Esophagus muscularis mucosa (tissue), 4 donors: ENCODE data around the gene ACSBG1. TPM values are rescaled to one million over a fixed set of nuclear protein-coding genes. Genes with fewer than 3 reads are reported as not detected.

Source experiments
- DNase-seq: peaks from one replicate; pipeline ENCODE4 v3.0.0-alpha.2; 2017; ENCODE audit errors: extremely low spot score
- H3K27ac ChIP-seq, 4 donors: fragments of 200-600 bp; sonication (generic); replicated peaks in 1 of 4; 1 replicate in 3 of 4; 2 replicates in 1 of 4; pipeline ENCODE4 v1.5.1; 2016 to 2019; ENCODE audit warnings: mild to moderate bottlenecking in 1 of 4
- H3K27me3 ChIP-seq, 4 donors: fragments of 200-600 bp; sonication (generic); one replicate each; pipeline versions ENCODE4 v1.5.1 to v1.6.0; 2016 to 2019
- H3K36me3 ChIP-seq, 4 donors: fragments of 200-600 bp; sonication (generic); one replicate each; pipeline ENCODE4 v1.5.1; 2016 to 2019
- H3K4me1 ChIP-seq, 4 donors: fragments of 200-600 bp; sonication (generic); one replicate each; pipeline ENCODE4 v1.5.1; 2016 to 2019
- H3K4me3 ChIP-seq, 4 donors: fragments of 200-600 bp; sonication (generic); 1 replicate in 2 of 4; 2 replicates in 2 of 4; pipeline ENCODE4 v1.5.1; 2016 to 2019; ENCODE audit warnings: mild to moderate bottlenecking in 4 of 4, moderate library complexity in 1 of 4
- H3K9me3 ChIP-seq, 4 donors: fragments of 200-600 bp; sonication (generic); 1 replicate in 3 of 4; 2 replicates in 1 of 4; pipeline ENCODE4 v1.5.1; 2016 to 2019
- CTCF ChIP-seq, 3 experiments: fragments of 200-600 bp in 2 of 3; fragments of 450-650 bp in 1 of 3; sonication (generic) in 2 of 3; IDR thresholded peaks; one replicate each; pipeline ENCODE4 v1.5.1; 2017 to 2019; ENCODE audit warnings: antibody characterized with exemption in 3 of 3, mild to moderate bottlenecking in 2 of 3, moderate library complexity in 1 of 3
- EP300 ChIP-seq: sonication (generic); formaldehyde crosslinking; IDR thresholded peaks from one replicate; pipeline ENCODE4 v1.6.1; 2017; ENCODE audit warnings: antibody characterized with exemption
- POLR2A ChIP-seq: fragments of 450-650 bp; IDR thresholded peaks from one replicate; pipeline ENCODE4 v1.6.1; 2017; ENCODE audit warnings: antibody characterized with exemption, moderate library complexity, mild to moderate bottlenecking, low read depth
- POLR2AphosphoS5 ChIP-seq, 2 donors: sonication (generic); formaldehyde crosslinking; IDR thresholded peaks; one replicate each; pipeline ENCODE4 v1.6.1; 2017; ENCODE audit warnings: antibody characterized with exemption in 2 of 2
- WGBS: methylation state at CpG from one replicate; pipeline ENCODE4 v1.1.5; 2018; 5-methylcytosine and 5-hydroxymethylcytosine counted together
- intact Hi-C: fragments of 100-400 bp; cut with DNase I; formaldehyde crosslinking; loops from one replicate; pipeline ENCODE4 v1.15.1; 2023
- total RNA-seq, 4 donors: library from RNA; depleted of rRNA; stranded (reverse); fragments of >200 nt; gene quantifications; one replicate each; pipeline versions ENCODE4 v1.1.0 to v1.2.1, GENCODE V29; 2016

The ACSBG1 gene
- total RNA-seq, 4 donors from 2014 or later: 0.33 to 2.5 (median 1.8) TPM

DNA sequence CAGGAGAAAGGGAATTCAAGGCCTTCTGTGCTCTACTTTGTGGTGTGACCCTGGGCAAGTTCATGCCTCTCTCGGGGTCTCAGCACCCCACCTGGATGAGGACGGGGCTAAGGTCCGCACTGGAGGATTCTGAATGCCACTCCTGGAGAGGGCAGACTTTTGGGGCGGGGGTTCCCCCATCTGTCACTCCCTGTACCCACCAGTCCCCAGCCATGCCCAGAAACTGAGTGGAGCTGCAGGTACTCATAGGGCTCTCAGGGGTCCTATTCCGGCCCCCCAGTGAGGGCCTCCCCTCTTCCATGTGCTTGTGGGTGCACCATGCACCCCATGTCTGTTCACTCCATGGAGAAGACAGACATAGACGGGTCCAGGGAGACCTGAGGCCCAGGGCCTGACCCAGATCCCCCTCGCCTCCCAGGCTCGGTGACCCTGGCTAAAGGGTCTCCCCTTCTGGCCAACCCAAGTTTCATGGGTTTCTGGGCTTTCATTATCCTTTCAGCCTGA lies 26.0 kb downstream of the ACSBG1 start:
- Histone ChIP-seq H3K4me3 (no peak overlapping the region), H3K4me1 (peaks cover 44 to 66% (median 54%) of the 10 kb centered on the region in 4 donors), H3K27me3 (no peaks in the 10 kb centered on the region), H3K36me3 (no peaks in the 10 kb centered on the region), H3K9me3 (no peaks in the 10 kb centered on the region), H3K27ac (no peak overlapping the region)
- intact Hi-C loops: no loop called here
- no peak for DNase-seq
- TF ChIP-seq CTCF (IDR thresholded peaks at IDR 0.05) (no peak), POLR2AphosphoS5 (IDR thresholded peaks at IDR 0.05) (no peak), EP300 (no peak), POLR2A (no peak)
- WGBS: 100% methylated on average over 6 of the region's 8 CpGs

DNA sequence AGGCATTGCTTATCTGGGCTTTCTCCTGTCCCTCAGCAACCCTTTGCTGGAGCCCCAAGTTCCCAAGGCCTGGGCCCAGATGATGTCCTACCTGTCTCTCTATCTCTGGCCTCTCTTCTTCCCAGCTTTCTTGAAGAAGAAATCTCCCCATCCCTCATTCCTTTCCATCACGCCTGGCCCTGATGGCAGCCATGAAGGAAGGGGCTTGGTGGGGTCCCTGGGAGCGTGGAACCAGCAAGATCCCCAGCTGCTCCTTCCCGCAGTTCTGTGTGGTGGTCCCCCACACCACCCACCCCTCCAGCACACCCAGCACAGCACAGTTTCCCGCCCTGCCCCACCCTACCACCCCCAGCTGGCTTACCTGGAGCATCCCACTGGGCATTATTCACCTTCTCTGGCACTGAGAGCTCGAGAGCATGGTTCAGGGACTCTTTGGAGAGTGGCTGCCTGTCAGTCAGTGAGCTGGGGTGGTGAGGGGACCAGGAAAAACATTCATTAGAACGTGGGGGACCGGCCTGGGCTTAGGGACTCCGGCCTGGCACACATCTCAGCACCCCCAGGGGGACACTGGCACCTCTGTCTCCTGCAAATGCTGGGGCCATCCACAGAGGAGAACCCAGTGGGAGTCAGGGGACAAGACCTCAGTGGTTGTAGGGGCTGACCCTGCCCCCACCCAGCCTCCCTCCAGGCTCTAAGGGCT lies 26.6 kb downstream of the ACSBG1 start:
- no peak overlapping the region for H3K27ac ChIP-seq
- no peaks in the 10 kb centered on the region for H3K27me3 ChIP-seq
- intact Hi-C loops: no loop called here
- TF ChIP-seq POLR2A (no peak), CTCF (IDR thresholded peaks at IDR 0.05) (no peak), EP300 (no peak), POLR2AphosphoS5 (IDR thresholded peaks at IDR 0.05) (no peak)
- DNase-seq: no peak
- no peak overlapping the region for H3K4me3 ChIP-seq
- H3K9me3 ChIP-seq: no peaks in the 10 kb centered on the region
- H3K36me3 ChIP-seq: no peaks in the 10 kb centered on the region
- 97% methylated on average over 8 of the region's 8 CpGs for WGBS
- peaks cover 43 to 61% (median 48%) of the 10 kb centered on the region in 4 donors for H3K4me1 ChIP-seq

DNA sequence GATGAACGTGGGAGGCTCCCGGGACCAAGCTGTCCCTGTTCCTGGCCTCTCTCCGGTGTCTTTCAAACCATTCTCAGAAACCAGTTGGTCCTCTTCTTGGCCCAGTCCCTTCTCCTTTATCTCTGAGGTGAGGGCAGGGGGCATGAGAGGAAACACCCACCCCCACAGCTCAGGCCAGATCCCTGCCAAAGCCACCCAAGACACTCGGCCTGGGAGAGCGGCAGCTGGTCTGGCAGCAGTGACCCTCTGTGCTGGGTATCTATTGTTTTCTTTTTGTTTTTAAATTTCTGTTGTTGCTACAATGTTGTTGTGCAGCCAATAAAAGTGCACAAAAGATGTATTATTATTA lies 27.3 kb downstream of the ACSBG1 start:
- Histone ChIP-seq H3K27me3 (no peaks in the 10 kb centered on the region), H3K4me3 (no peak overlapping the region), H3K9me3 (no peaks in the 10 kb centered on the region), H3K36me3 (no peaks in the 10 kb centered on the region), H3K27ac (no peak overlapping the region), H3K4me1 (peaks cover 41 to 54% (median 42%) of the 10 kb centered on the region in 4 donors)
- WGBS: 98% methylated on average over 3 of the region's 5 CpGs
- TF ChIP-seq CTCF (IDR thresholded peaks at IDR 0.05): no peak
- TF ChIP-seq POLR2A: no peak
- no peak for TF ChIP-seq EP300
- TF ChIP-seq POLR2AphosphoS5 (IDR thresholded peaks at IDR 0.05): no peak
- no peak for DNase-seq
- intact Hi-C loops: no loop called here

- Histone ChIP-seq H3K9me3 (no peaks in the 10 kb centered on the region), H3K4me3 (no peak overlapping the region), H3K27me3 (no peaks in the 10 kb centered on the region), H3K27ac (no peak overlapping the region), H3K4me1 (peaks cover 37 to 51% (median 41%) of the 10 kb centered on the region in 4 donors), H3K36me3 (no peaks in the 10 kb centered on the region)
- intact Hi-C loops: no loop called here
- TF ChIP-seq EP300 (no peak), POLR2AphosphoS5 (IDR thresholded peaks at IDR 0.05) (no peak), CTCF (IDR thresholded peaks at IDR 0.05) (no peak), POLR2A (no peak)
- no peak for DNase-seq
- WGBS: 81% methylated on average over 12 of the region's 12 CpGs
These were observed 27.8 kb downstream of the ACSBG1 start for GRCh38 chr15:78206326-78207109.
